Islet precursor cell (in vitro differentiated cells): ENCODE results near the gene FAM53C.
"Not testable (repeated sequence)": the region's sequence is repeated elsewhere in the genome, so short reads cannot be mapped to it uniquely, and the experiment has no call there.

Source experiments
- DNase-seq: peaks from one replicate; pipeline ENCODE4 v3.0.0-alpha.2; 2018

Gene FAM53C

GRCh38 chr5:138337685-138338410 lies at the start of gene FAM53C:
FAM53C (plus strand) TSS chr5:138338266; CDS start chr5:138341336, 3,070 bp downstream.
- DNase-seq, result peak; percentile 97

GRCh38 chr5:138289296-138289695 lies 48.8 kb upstream of the FAM53C start:
- DNase-seq, result no peak

GRCh38 chr5:138303372-138303771 lies 34.7 kb upstream of the FAM53C start:
- DNase-seq, result peak; percentile 76

- DNase-seq, result no peak
Measured at GRCh38 chr5:138305797-138306196, 32.3 kb upstream of the FAM53C start.

- no peak for DNase-seq
Measured at GRCh38 chr5:138315751-138316278, 22.3 kb upstream of the FAM53C start.

- DNase-seq, result peak; percentile 55
Measured at GRCh38 chr5:138316355-138316754, 21.7 kb upstream of the FAM53C start.

GRCh38 chr5:138318211-138318610 lies 19.9 kb upstream of the FAM53C start:
- DNase-seq, result not testable (repeated sequence)

- peak; percentile 59 for DNase-seq
Measured at GRCh38 chr5:138330813-138331448, 7.1 kb upstream of the FAM53C start.

GRCh38 chr5:138331449-138332368 lies 6.4 kb upstream of the FAM53C start, which contains the start of gene CDC25C:
CDC25C (minus strand) TSS chr5:138331804; CDS start chr5:138331180, 624 bp downstream.
- DNase-seq, result peak; percentile 100

- DNase-seq, result no peak
Measured at GRCh38 chr5:138334867-138335447, 3.1 kb upstream of the FAM53C start.

GRCh38 chr5:138336952-138337684 lies 948 bp upstream of the FAM53C start:
- no peak for DNase-seq

- no peak for DNase-seq
Measured at GRCh38 chr5:138338411-138339090, 485 bp downstream of the FAM53C start.

- peak; percentile 61 for DNase-seq
Measured at GRCh38 chr5:138339091-138339456, 1.0 kb downstream of the FAM53C start.

- DNase-seq, result no peak
Measured at GRCh38 chr5:138339464-138339863, 1.4 kb downstream of the FAM53C start.

GRCh38 chr5:138340008-138340407 lies 1.9 kb downstream of the FAM53C start:
- DNase-seq, result no peak

GRCh38 chr5:138344887-138345622 lies 7.0 kb downstream of the FAM53C start:
- DNase-seq, result no peak

- no peak for DNase-seq
Measured at GRCh38 chr5:138346889-138347288, 8.8 kb downstream of the FAM53C start.

GRCh38 chr5:138349852-138350562 lies 11.9 kb downstream of the FAM53C start:
- no peak for DNase-seq

- no peak for DNase-seq
Measured at GRCh38 chr5:138350563-138350890, 12.5 kb downstream of the FAM53C start.

GRCh38 chr5:138351056-138351455 lies 13.0 kb downstream of the FAM53C start:
- no peak for DNase-seq
